Upper lobe of left lung (tissue), 6 donors: Measurements from ENCODE around the gene TTC34. TPM values are rescaled to one million over a fixed set of nuclear protein-coding genes. Genes with fewer than 3 reads are reported as not detected.

Experiments
- ATAC-seq, 2 donors: fragments of 200-7000 bp; cut with Tn5 transposase; one replicate each; pipeline ENCODE4 v1.9.1; 2022; ENCODE audit warnings: mild to moderate bottlenecking in 2 of 2, moderate library complexity in 2 of 2; ENCODE audit not compliant: low FRiP score in 2 of 2
- DNase-seq, 2 donors: peaks; one replicate each; pipeline ENCODE4 v3.0.0-alpha.2; 2019 to 2020
- H3K27ac ChIP-seq, 4 donors: fragments of 200-600 bp; sonication (generic); one replicate each; pipeline ENCODE4 v1.5.1; 2016 to 2019
- H3K27me3 ChIP-seq, 4 donors: fragments of 200-600 bp; sonication (generic); one replicate each; pipeline ENCODE4 v1.5.1; 2017 to 2019
- H3K36me3 ChIP-seq, 4 donors: fragments of 200-600 bp; sonication (generic); one replicate each; pipeline ENCODE4 v1.5.1; 2016 to 2019
- H3K4me1 ChIP-seq, 4 donors: fragments of 200-600 bp; sonication (generic); one replicate each; pipeline ENCODE4 v1.5.1; 2018 to 2019
- H3K4me3 ChIP-seq, 4 donors: fragments of 200-600 bp; sonication (generic); one replicate each; pipeline ENCODE4 v1.5.1; 2017 to 2019; ENCODE audit warnings: mild to moderate bottlenecking in 2 of 4, moderate library complexity in 1 of 4
- H3K9me3 ChIP-seq, 4 donors: fragments of 200-600 bp; sonication (generic); one replicate each; pipeline ENCODE4 v1.5.1; 2018 to 2019
- CTCF ChIP-seq, 6 experiments: fragments of 450-650 bp in 4 of 6; fragments of 200-600 bp in 2 of 6; sonication (generic) in 2 of 6; IDR thresholded peaks; one replicate each; pipeline ENCODE4 v1.5.1; 2016 to 2019; ENCODE audit warnings: antibody characterized with exemption in 6 of 6
- EP300 ChIP-seq, 4 donors: sonication (generic); formaldehyde crosslinking; IDR thresholded peaks; one replicate each; pipeline ENCODE4 v1.5.1; 2017; ENCODE audit warnings: antibody characterized with exemption in 4 of 4, control low read depth in 2 of 4
- POLR2A ChIP-seq, 4 donors: fragments of 450-650 bp; IDR thresholded peaks; one replicate each; pipeline ENCODE4 v1.5.1; 2016 to 2017; ENCODE audit warnings: antibody characterized with exemption in 4 of 4, mild to moderate bottlenecking in 2 of 4
- POLR2AphosphoS5 ChIP-seq, 2 donors: sonication (generic); formaldehyde crosslinking; IDR thresholded peaks; one replicate each; pipeline ENCODE4 v1.5.1; 2017; ENCODE audit warnings: antibody characterized with exemption in 2 of 2
- WGBS, 2 donors: methylation state at CpG; one replicate each; pipeline ENCODE4 v1.1.5; 2017 to 2018; 5-methylcytosine and 5-hydroxymethylcytosine counted together
- total RNA-seq, 6 donors: library from RNA; depleted of rRNA in 4 of 6; stranded (reverse); fragments of >200 nt in 4 of 6; gene quantifications; one replicate each; pipeline versions ENCODE4 v1.1.0 to v1.2.1, GENCODE V29; 2016 to 2021
- donor health status: DM: no; HTN: no; CAD: no; lungs with moderate emphysema.
- donor health status: DM: no; HTN: yes; CAD: no; lungs with severe emphysema.

The TTC34 gene
- total RNA-seq, 6 donors from 2014 or later: 0.76 to 4.2 (median 2.1) TPM

DNA sequence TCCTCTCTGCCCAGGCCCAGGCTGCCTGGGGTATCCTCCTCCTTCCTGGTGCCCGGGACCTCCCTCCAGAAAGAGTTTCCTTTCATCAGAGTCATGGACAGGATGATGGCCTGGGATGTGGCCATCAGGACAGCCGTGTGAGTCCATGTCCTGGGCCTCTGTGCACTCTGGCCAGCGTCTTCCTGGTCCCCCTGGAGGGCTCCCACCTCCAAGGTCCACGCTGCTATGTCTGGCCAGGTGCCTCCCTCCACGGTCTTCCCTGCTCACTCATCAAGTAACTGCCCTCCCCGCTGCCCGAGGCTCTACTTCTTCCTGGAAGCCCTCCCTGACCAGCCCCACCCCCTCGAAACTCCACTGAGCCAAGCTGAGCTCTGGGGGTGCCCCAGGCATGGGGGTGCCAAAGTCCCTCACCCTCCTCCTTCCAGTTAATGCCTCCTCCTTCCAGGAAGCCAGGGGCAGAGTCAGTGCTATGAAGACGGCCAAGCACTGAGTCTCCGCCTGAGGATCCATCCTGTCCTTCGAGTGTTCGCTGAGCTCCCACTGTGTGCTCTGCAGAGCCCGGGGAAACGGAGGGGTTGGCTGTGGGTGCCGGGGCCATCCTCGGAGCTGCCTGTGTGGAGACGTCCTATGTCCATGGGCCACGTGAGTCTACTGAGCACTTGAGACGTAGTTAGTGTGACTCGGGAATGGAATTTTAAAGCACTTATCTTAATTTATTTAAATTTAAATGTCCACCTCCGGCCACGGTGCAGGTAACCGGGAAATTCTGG is 28.5 kb upstream of the TTC34 start:
- DNase-seq: peak in 1 of 2 donors; percentile 41
- Histone ChIP-seq H3K27me3 (no peaks in the 10 kb centered on the region), H3K4me1 (no peaks in the 10 kb centered on the region)

GRCh38 chr1:2828586-2829250 is 27.2 kb upstream of the TTC34 start:
- no peak for ATAC-seq
- Histone ChIP-seq H3K27me3 (no peaks in the 10 kb centered on the region), H3K36me3 (no peaks in the 10 kb centered on the region), H3K27ac (no peak overlapping the region), H3K9me3 (peaks cover 0 to 18% (median 4%) of the 10 kb centered on the region in 4 donors), H3K4me3 (no peak overlapping the region), H3K4me1 (no peaks in the 10 kb centered on the region)
- no peak for TF ChIP-seq CTCF (IDR thresholded peaks at IDR 0.05)
- TF ChIP-seq EP300 (IDR thresholded peaks at IDR 0.05): no peak
- no peak for TF ChIP-seq POLR2AphosphoS5 (IDR thresholded peaks at IDR 0.05)
- no peak for TF ChIP-seq POLR2A (IDR thresholded peaks at IDR 0.05)
- WGBS, 2 donors: 74 to 87% methylated on average over 6 to 18 of the region's 18 CpGs
- peak in 1 of 2 donors; percentile 42 for DNase-seq

More for the DNA sequence above, 28.5 kb upstream of the TTC34 start:
- ATAC-seq: no peak
- Histone ChIP-seq H3K9me3 (peaks cover 0 to 18% (median 4%) of the 10 kb centered on the region in 4 donors), H3K36me3 (no peaks in the 10 kb centered on the region), H3K4me3 (no peak overlapping the region), H3K27ac (no peak overlapping the region)
- WGBS, 2 donors: 72 to 82% methylated on average over 21 to 23 of the region's 23 CpGs
- no peak for TF ChIP-seq EP300 (IDR thresholded peaks at IDR 0.05)
- TF ChIP-seq CTCF (IDR thresholded peaks at IDR 0.05): no peak
- no peak for TF ChIP-seq POLR2A (IDR thresholded peaks at IDR 0.05)
- no peak for TF ChIP-seq POLR2AphosphoS5 (IDR thresholded peaks at IDR 0.05)

DNA sequence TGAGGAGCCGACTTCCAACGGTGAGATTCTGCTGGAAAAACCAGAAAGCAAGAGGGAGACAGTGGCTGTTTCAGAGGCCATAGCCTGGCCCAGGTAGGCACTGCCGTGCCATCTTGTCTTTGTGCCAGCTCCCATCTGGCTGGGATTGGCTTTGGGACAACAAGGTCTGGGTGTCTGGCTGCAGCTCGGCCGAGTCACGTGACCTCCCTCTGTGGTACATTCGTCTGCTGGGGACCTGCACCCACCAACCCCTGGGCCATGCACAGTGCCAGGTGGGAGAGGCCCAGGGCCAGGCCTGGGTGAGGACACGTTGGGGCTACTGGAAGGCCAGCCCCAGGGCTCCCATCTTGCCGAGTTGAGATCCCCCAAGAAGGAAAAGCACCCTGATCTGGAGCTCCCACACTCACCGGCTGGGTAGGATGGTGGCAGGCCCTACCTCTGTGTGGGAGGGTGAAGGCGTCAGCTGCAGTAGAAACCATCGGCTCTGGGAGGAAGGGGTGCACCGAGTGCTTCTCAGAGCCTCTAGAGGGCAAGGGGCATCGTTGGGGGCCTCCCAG is 25.3 kb upstream of the TTC34 start:
- WGBS, 2 donors: 81 to 89% methylated on average over 9 of the region's 14 CpGs
- H3K4me3 ChIP-seq: no peak overlapping the region
- no peak for TF ChIP-seq EP300 (IDR thresholded peaks at IDR 0.05)
- no peak for TF ChIP-seq POLR2AphosphoS5 (IDR thresholded peaks at IDR 0.05)
- TF ChIP-seq CTCF (IDR thresholded peaks at IDR 0.05): no peak
- TF ChIP-seq POLR2A (IDR thresholded peaks at IDR 0.05): no peak
- ATAC-seq (no peak), DNase-seq (peak in 1 of 2 donors; percentile 49)
- no peaks in the 10 kb centered on the region for H3K27me3 ChIP-seq
- peaks cover 0 to 4% (median 0%) of the 10 kb centered on the region in 4 donors for H3K4me1 ChIP-seq
- no peak overlapping the region for H3K27ac ChIP-seq
- H3K36me3 ChIP-seq: no peaks in the 10 kb centered on the region
- H3K9me3 ChIP-seq: peaks cover 0 to 18% (median 4%) of the 10 kb centered on the region in 4 donors

DNA sequence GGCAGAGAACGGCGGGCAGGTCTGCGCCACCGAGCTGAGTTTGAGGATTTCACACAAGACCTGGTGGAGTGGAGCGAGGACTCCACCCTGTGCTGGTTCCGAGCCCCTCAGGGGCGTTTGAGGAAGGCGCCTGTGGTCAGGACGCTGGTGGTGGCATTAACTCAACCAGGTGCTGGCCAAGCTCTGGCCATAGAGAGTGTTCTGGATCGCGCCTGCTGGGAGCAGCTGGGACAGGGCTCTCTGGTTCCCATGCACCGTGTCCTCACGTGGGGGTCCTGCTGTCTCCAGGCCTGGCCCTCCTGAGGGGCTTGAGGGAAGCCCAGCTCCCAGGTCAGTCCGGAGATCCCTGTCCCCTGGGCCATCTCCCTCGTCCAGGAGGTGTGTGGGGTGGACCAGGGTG is 24.8 kb upstream of the TTC34 start:
- Histone ChIP-seq H3K4me3 (no peak overlapping the region), H3K36me3 (no peaks in the 10 kb centered on the region), H3K27me3 (no peaks in the 10 kb centered on the region), H3K9me3 (peaks cover 0 to 18% (median 4%) of the 10 kb centered on the region in 4 donors), H3K4me1 (peaks cover 0 to 6% (median 0%) of the 10 kb centered on the region in 4 donors), H3K27ac (no peak overlapping the region)
- TF ChIP-seq POLR2A (IDR thresholded peaks at IDR 0.05) (no peak), POLR2AphosphoS5 (IDR thresholded peaks at IDR 0.05) (no peak)
- DNase-seq (peak in 1 of 2 donors; percentile 53), ATAC-seq (no peak)
- 80 to 91% methylated on average over 9 to 15 of the region's 15 CpGs for WGBS, 2 donors
